HFFc6 (cell line): ENCODE measurements around the gene GLCCI1. TPM values are rescaled to one million over a fixed set of nuclear protein-coding genes. Genes with fewer than 3 reads are reported as not detected.
"Not testable (repeated sequence)": the region's sequence is repeated elsewhere in the genome, so short reads cannot be mapped to it uniquely, and the experiment has no call there.

ENCODE experiments used
- DNase-seq: peaks from one replicate; pipeline ENCODE4 v3.0.0-alpha.2; 2018
- H3K27ac Mint-ChIP-seq: 2 replicates; pipeline ENCODE4 v1.8.0; 2020; ENCODE audit warnings: mild to moderate bottlenecking, mixed read lengths
- H3K27me3 Mint-ChIP-seq: 2 replicates; pipeline ENCODE4 v1.8.0; 2021; ENCODE audit warnings: mild to moderate bottlenecking, moderate library complexity, mixed read lengths; ENCODE audit not compliant: insufficient read depth
- H3K36me3 Mint-ChIP-seq: 2 replicates; pipeline ENCODE4 v1.8.0; 2021; ENCODE audit warnings: low read depth, mixed read lengths
- H3K4me1 Mint-ChIP-seq: 2 replicates; pipeline ENCODE4 v1.8.0; 2020; ENCODE audit warnings: low read depth, mixed read lengths
- H3K4me3 Mint-ChIP-seq: 2 replicates; pipeline ENCODE4 v1.8.0; 2020; ENCODE audit warnings: mild to moderate bottlenecking, moderate library complexity, mixed read lengths
- H3K9me3 Mint-ChIP-seq: 2 replicates; pipeline ENCODE4 v1.8.0; 2020; ENCODE audit warnings: mild to moderate bottlenecking, mixed read lengths
- CTCF ChIP-seq: fragments of 200-600 bp; sonication (generic); IDR thresholded peaks from 2 replicates; pipeline ENCODE4 v1.5.0; 2021; ENCODE audit warnings: antibody characterized with exemption, mild to moderate bottlenecking
- total RNA-seq, 6 experiments: library from RNA; stranded (reverse); fragmentation: NEBNext Ultra II Directional; extraction: Animal tissue kit (Norgen Biotek cat#: 25700); gene quantifications; 2 replicates in 1 of 6; 3 replicates in 5 of 6; pipeline ENCODE4 v1.2.3, GENCODE V29; 2021

GLCCI1 gene
- total RNA-seq, 6 experiments from 2014 or later = 15.0 to 17.7 (median 16.2) TPM

DNA sequence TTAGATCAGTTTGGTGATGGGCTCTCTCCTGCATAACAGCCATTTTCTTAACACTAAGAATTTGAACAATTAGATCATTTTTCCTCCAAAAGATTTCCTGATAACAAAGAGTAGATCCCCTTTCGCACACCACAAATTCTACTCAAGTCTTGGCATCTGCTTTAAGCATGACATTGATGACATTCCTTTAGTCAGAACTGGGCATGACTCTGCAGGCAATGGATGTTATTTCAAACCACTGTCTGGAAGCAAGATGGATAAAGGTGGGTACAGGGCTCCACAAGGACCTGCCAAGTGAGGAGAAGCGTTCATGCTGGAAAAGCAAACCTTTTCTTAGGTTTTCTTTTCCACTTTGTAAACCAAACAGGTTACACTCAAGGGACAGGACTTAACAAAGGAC is 123.5 kb downstream of the GLCCI1 start:
- no peak for DNase-seq
- Mint-ChIP-seq H3K36me3 (peaks cover 4% of the 10 kb centered on the region; the same call in 1 of the 2 replicates), H3K9me3 (no peaks in the 10 kb centered on the region), H3K27ac (no peak overlapping the region), H3K27me3 (peaks cover 2% of the 10 kb centered on the region), H3K4me1 (peaks cover 8% of the 10 kb centered on the region), H3K4me3 (no peak overlapping the region)
- no peak for TF ChIP-seq CTCF

- no peaks in the 10 kb centered on the region for H3K9me3 Mint-ChIP-seq
- H3K36me3 Mint-ChIP-seq = peaks cover 4% of the 10 kb centered on the region; the same call in 1 of the 2 replicates
- no peak for TF ChIP-seq CTCF
- peaks cover 8% of the 10 kb centered on the region for H3K4me1 Mint-ChIP-seq
- peaks cover 4% of the 10 kb centered on the region for H3K27me3 Mint-ChIP-seq
- H3K4me3 Mint-ChIP-seq = no peak overlapping the region
- no peak for DNase-seq
- H3K27ac Mint-ChIP-seq = no peak overlapping the region
Observed at GRCh38 chr7:8094164-8095140, 125.9 kb downstream of the GLCCI1 start.

DNA sequence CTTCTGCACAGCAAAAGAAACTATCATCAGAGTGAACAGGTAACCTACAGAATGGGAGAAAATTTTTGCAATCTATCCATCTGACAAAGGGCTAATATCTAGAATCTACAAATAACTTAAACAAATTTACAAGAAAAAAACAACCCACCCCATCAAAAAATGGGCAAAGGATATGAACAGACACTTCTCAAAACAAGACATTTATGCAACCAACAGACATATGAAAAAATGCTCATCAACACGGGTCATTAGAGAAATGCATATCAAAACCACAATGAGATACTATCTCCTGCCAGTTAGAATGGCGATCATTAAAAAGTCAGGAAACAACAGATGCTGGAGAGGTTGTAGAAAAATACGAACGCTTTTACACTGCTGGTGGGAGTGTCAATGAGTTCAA is 132.7 kb downstream of the GLCCI1 start:
- not testable (repeated sequence) for H3K4me1 Mint-ChIP-seq, H3K9me3 Mint-ChIP-seq, DNase-seq, H3K36me3 Mint-ChIP-seq, H3K27ac Mint-ChIP-seq, H3K27me3 Mint-ChIP-seq, H3K4me3 Mint-ChIP-seq

GRCh38 chr7:8103282-8103681 is 134.7 kb downstream of the GLCCI1 start:
- Mint-ChIP-seq H3K9me3 (no peaks in the 10 kb centered on the region; the same call in 1 of the 2 replicates), H3K27me3 (no peaks in the 10 kb centered on the region; the same call in none of the 2 replicates), H3K4me3 (no peak overlapping the region), H3K36me3 (peaks cover 8% of the 10 kb centered on the region; the same call in 1 of the 2 replicates), H3K4me1 (no peaks in the 10 kb centered on the region), H3K27ac (no peak overlapping the region)
- no peak for TF ChIP-seq CTCF
- DNase-seq = no peak

GRCh38 chr7:8105449-8106095 is 137.0 kb downstream of the GLCCI1 start:
- no peak overlapping the region for H3K27ac Mint-ChIP-seq
- H3K9me3 Mint-ChIP-seq = no peaks in the 10 kb centered on the region; the same call in 1 of the 2 replicates
- no peak for TF ChIP-seq CTCF
- H3K4me1 Mint-ChIP-seq = peaks cover 15% of the 10 kb centered on the region
- no peak for DNase-seq
- H3K27me3 Mint-ChIP-seq = peaks cover 2% of the 10 kb centered on the region
- H3K4me3 Mint-ChIP-seq = no peak overlapping the region
- H3K36me3 Mint-ChIP-seq = peaks cover 8% of the 10 kb centered on the region; the same call in 1 of the 2 replicates
